Natural killer cell treated with Interleukin-12 subunit alpha and Interleukin-12 subunit beta and Interleukin-15 and Interleukin-18, amount 100 ng/mL, for 72 hours (primary cell): ENCODE measurements around the gene MX2. TPM values are rescaled to one million over a fixed set of nuclear protein-coding genes. Genes with fewer than 3 reads are reported as not detected.
A peak's percentile ranks its signal among the peaks of the same experiment; 100 is the strongest.
"Not testable (repeated sequence)": the region's sequence is repeated elsewhere in the genome, so short reads cannot be mapped to it uniquely, and the experiment has no call there.

Experiments used
- ATAC-seq, 2 donors: fragments of 150-1000 bp; cut with Tn5 transposase in 1 of 2; sonication (Bioruptor Pico), chemical (Tn5 transposase) in 1 of 2; 2 replicates each; pipeline ENCODE4 v1.10.0; 2021
- DNase-seq: peaks from one replicate; pipeline ENCODE4 v3.0.0; 2022; ENCODE audit warnings: low spot score
- H3K27ac Mint-ChIP-seq, 2 donors: 1 replicate in 1 of 2; 2 replicates in 1 of 2; pipeline ENCODE4 v1.8.0; 2022; ENCODE audit warnings: mixed read lengths in 2 of 2, mild to moderate bottlenecking in 1 of 2, moderate library complexity in 1 of 2
- H3K27me3 Mint-ChIP-seq, 2 donors: 1 replicate in 1 of 2; 2 replicates in 1 of 2; pipeline ENCODE4 v1.8.0; 2022; ENCODE audit warnings: mixed read lengths in 2 of 2
- H3K36me3 Mint-ChIP-seq: one replicate; pipeline ENCODE4 v1.8.0; 2022; ENCODE audit warnings: mixed read lengths
- H3K4me1 Mint-ChIP-seq, 2 donors: 1 replicate in 1 of 2; 2 replicates in 1 of 2; pipeline ENCODE4 v1.8.0; 2022; ENCODE audit warnings: low read depth in 2 of 2, mixed read lengths in 2 of 2, mild to moderate bottlenecking in 1 of 2
- H3K4me3 Mint-ChIP-seq: one replicate; pipeline ENCODE4 v1.8.0; 2022; ENCODE audit warnings: mixed read lengths
- H3K9me3 Mint-ChIP-seq: 2 replicates; pipeline ENCODE4 v1.8.0; 2022; ENCODE audit warnings: mixed read lengths
- total RNA-seq, 2 donors: library from RNA; stranded (reverse); gene quantifications; one replicate each; pipeline ENCODE4 v1.2.3, GENCODE V29; 2022

The MX2 gene
- total RNA-seq, 2 donors from 2014 or later, result 7.9 to 14.1 TPM

DNA sequence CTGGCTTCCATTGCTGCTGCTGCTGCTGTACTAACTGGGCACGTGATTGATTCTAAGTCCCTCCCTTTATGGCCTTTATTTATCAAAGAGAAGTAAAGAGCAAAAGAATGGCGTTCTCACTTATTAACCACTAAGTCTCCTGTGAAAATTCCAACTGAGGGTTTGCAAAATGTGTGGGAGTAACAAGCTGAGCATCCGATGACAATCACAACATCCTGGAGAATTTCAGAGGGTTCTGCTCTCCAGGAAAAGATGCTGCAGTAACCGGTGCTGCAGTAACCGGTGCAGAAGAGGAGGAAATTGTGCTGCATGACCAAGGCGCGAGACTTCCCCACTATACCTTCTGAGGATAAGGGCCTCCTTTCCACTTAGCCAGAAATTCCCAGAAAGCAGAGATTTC is 12.7 kb upstream of the MX2 start:
- no peak for DNase-seq
- Mint-ChIP-seq H3K4me1 (no peaks in the 10 kb centered on the region), H3K4me3 (no peak overlapping the region), H3K36me3 (no peaks in the 10 kb centered on the region), H3K9me3 (no peaks in the 10 kb centered on the region), H3K27ac (no peak overlapping the region), H3K27me3 (peaks cover 16 to 22% of the 10 kb centered on the region in 2 donors)
- no peak for ATAC-seq

GRCh38 chr21:41349619-41350390 is 12.0 kb upstream of the MX2 start:
- Mint-ChIP-seq H3K36me3 (no peaks in the 10 kb centered on the region), H3K4me3 (no peak overlapping the region), H3K27me3 (peaks cover 19 to 22% of the 10 kb centered on the region in 2 donors), H3K4me1 (no peaks in the 10 kb centered on the region), H3K27ac (no peak overlapping the region), H3K9me3 (no peaks in the 10 kb centered on the region)
- DNase-seq (no peak), ATAC-seq (peak; percentile 27 to 32)

GRCh38 chr21:41350436-41351155 is 11.2 kb upstream of the MX2 start:
- Mint-ChIP-seq H3K9me3 (no peaks in the 10 kb centered on the region), H3K27ac (no peak overlapping the region), H3K4me3 (no peak overlapping the region), H3K36me3 (no peaks in the 10 kb centered on the region), H3K27me3 (peaks cover 17 to 22% of the 10 kb centered on the region in 2 donors), H3K4me1 (no peaks in the 10 kb centered on the region)
- ATAC-seq, result no peak
- no peak for DNase-seq

DNA sequence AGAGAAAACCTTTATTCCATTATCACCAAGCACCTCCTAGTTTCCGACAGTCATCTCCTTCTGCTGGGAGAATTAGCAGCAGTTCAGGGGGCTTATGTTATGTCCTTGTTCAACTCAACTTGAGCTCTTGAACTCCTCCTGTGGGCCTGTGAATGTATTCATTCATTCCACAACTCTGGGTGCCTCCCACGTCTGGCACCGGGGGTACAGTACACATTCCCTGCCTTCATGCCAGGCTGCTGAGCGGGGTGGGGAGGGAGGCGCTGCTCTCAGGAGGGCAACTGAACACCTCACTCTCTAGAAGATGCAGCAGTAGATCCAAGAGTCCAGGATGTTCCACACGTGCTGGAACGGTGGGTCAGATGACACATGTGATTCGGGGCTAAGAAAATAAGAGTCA is 4.3 kb upstream of the MX2 start:
- ATAC-seq (no peak), DNase-seq (no peak)
- Mint-ChIP-seq H3K27ac (no peak overlapping the region), H3K36me3 (no peaks in the 10 kb centered on the region), H3K9me3 (no peaks in the 10 kb centered on the region), H3K27me3 (peaks cover 0 to 6% of the 10 kb centered on the region in 2 donors), H3K4me3 (no peak overlapping the region), H3K4me1 (peaks cover 10 to 11% of the 10 kb centered on the region in 2 donors)

- H3K27me3 Mint-ChIP-seq, result peaks cover 0 to 6% of the 10 kb centered on the region in 2 donors
- no peak overlapping the region for H3K4me3 Mint-ChIP-seq
- H3K36me3 Mint-ChIP-seq, result no peaks in the 10 kb centered on the region
- H3K4me1 Mint-ChIP-seq, result peaks cover 17 to 21% of the 10 kb centered on the region in 2 donors
- H3K27ac Mint-ChIP-seq, result no peak overlapping the region
- ATAC-seq (no peak), DNase-seq (no peak)
- no peaks in the 10 kb centered on the region for H3K9me3 Mint-ChIP-seq
Observed at GRCh38 chr21:41358193-41359166, 3.3 kb upstream of the MX2 start.

DNA sequence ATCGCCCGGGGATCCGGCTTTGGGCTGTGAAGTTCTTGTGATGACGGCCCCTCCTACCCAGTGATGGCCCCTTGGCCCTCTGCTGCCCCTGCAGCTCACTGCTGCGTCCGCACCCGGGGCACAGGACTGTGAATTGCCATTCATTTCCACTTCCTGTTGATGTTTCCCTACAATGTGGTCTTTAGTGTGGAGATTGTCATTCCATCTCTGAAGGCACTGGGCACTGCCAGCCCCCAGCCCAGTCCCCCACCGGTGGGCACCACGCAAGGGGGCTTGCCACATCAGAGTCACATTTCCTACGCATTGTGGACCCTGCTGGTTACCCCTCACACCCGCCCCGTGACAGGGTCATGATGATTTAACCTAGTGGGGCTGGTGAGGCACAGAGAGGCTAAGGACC is 2.5 kb upstream of the MX2 start:
- no peaks in the 10 kb centered on the region for H3K36me3 Mint-ChIP-seq
- DNase-seq, result no peak
- peaks cover 17 to 26% of the 10 kb centered on the region in 2 donors for H3K4me1 Mint-ChIP-seq
- H3K27me3 Mint-ChIP-seq, result peaks cover 0 to 4% of the 10 kb centered on the region in 2 donors
- H3K27ac Mint-ChIP-seq, result no peak overlapping the region
- no peaks in the 10 kb centered on the region for H3K9me3 Mint-ChIP-seq
- no peak for ATAC-seq
- no peak overlapping the region for H3K4me3 Mint-ChIP-seq

GRCh38 chr21:41359754-41360071 is 2.1 kb upstream of the MX2 start:
- not testable (repeated sequence) for H3K4me3 Mint-ChIP-seq, H3K27ac Mint-ChIP-seq, H3K36me3 Mint-ChIP-seq, DNase-seq, H3K27me3 Mint-ChIP-seq, ATAC-seq, H3K9me3 Mint-ChIP-seq
- peaks cover 17 to 26% of the 10 kb centered on the region in 2 donors for H3K4me1 Mint-ChIP-seq

DNA sequence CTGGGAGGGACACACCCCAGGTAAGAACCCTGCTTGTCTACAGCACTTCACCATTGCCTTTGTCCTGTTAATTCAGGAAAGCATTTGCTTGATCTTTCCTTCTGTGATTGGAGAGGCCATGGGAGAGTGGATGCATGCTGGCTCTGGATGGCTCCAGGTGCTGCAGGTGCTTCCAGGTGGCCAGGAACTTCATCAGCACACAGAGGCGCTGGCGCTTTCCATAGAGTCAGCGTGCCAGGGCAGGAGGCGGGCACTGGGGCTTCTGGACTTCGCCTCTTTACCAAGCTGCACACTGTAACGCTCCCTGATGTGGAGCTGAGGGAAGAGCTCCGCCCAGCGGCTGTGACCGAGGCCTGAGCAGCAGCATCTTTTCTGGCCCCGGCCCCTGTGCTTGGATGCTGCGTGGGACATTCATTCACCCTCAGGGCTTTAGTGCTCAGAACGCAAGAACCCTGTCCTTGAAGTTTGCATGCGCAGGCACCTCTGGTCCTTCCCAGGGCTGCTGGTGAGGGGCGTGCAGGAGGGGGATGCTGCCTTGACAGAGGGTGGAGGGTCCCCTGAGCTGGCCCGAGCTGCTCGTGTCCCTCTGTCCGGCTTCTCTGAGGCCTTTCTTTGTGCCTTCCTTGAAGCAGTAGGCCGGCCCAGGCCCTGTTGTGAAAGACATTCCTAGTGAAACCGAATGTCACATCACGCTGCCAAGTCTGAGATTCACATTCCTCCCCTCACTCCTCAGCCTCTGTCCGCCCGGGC is 1.6 kb upstream of the MX2 start:
- peaks cover 0 to 2% of the 10 kb centered on the region in 2 donors for H3K27me3 Mint-ChIP-seq
- H3K27ac Mint-ChIP-seq, result no peak overlapping the region
- DNase-seq (no peak), ATAC-seq (no peak)
- H3K4me1 Mint-ChIP-seq, result peaks cover 18 to 26% of the 10 kb centered on the region in 2 donors
- H3K9me3 Mint-ChIP-seq, result no peaks in the 10 kb centered on the region
- no peak overlapping the region for H3K4me3 Mint-ChIP-seq
- H3K36me3 Mint-ChIP-seq, result no peaks in the 10 kb centered on the region

DNA sequence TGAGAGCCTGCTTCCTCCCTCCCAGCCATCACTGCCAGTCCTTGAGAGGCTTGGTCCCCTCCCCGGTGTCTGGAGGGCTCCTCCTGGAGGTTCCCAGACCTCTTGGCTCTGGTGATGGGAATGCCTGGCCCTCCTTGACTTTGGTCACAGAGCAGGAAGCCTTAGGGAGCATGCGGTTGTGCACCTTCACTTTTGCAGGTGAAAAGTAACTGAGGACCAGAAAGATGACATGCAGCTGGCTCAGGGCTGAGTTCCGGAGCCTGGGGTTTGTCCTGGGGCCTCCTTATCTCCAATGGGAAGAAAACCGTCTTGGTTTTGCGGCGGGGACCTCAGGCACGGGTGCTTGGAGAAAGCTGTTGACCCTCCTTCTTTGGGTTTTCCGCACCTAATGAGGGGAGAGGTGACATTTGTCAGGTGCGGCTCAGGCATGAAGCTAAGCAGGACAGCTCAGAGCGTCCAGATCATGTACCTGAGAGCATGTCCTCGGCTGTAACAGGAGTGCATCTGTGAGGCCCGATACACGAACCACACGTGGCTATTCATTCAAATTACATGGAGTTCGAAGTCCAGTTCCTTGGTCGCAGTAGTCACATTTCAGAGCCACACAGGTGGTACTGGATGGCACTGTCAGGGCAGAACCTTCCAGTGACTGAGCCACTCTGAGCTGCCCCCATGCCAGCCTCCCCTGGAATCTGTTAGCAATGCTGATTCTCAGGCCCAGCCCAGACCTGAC is 608 bp upstream of the MX2 start:
- no peaks in the 10 kb centered on the region for H3K9me3 Mint-ChIP-seq
- ATAC-seq (no peak), DNase-seq (no peak)
- H3K36me3 Mint-ChIP-seq, result no peaks in the 10 kb centered on the region
- H3K27ac Mint-ChIP-seq, result peak overlapping the region; percentile 93 to 98
- H3K4me3 Mint-ChIP-seq, result peak overlapping the region; percentile 94
- peaks cover 19 to 26% of the 10 kb centered on the region in 2 donors for H3K4me1 Mint-ChIP-seq
- H3K27me3 Mint-ChIP-seq, result no peaks in the 10 kb centered on the region

DNA sequence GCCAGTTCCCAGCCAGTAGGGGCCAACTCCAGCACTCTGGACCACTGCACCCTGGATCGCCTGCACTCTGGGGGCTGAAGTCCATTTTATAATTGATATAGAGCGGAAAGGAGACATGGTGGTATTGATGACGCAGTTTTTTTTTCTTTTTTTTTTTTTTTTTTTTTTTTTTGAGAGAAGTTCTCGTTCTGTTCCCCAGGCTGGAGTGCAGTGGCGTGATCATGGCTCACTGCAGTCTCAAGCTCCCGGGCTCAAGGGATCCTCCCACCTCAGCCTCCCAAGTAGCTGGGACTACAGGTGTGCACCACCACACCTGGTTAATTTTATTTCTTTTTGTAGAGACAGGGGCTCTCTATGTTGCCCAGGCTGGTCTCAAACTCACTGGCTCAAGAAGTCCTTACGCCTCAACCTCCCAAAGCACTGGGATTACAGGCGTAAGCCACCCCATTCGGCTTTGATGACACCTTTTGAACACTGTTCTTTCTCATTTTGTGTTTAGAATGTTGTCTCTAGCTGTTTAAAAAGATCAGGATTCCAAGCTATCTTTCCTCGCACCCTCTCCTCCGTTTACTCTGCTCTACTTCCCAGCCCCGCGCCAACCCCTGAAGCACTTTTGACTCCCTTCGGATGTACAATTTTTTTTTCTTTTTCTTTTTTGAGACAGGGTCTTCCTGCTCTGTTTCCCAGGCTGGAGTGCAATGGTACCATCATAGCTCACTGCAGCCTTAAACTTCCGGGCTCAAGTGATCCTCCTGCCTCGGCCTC is 960 bp downstream of the MX2 start:
- Mint-ChIP-seq H3K4me3 (peak overlapping the region; percentile 94), H3K27me3 (no peaks in the 10 kb centered on the region), H3K36me3 (no peaks in the 10 kb centered on the region), H3K4me1 (peaks cover 19 to 29% of the 10 kb centered on the region in 2 donors), H3K9me3 (no peaks in the 10 kb centered on the region), H3K27ac (peak overlapping the region; percentile 93 to 98)
- DNase-seq (no peak), ATAC-seq (no peak)

- ATAC-seq (no peak), DNase-seq (no peak)
- H3K9me3 Mint-ChIP-seq, result no peaks in the 10 kb centered on the region
- H3K27ac Mint-ChIP-seq, result peak overlapping the region; percentile 93 to 98
- H3K4me3 Mint-ChIP-seq, result peak overlapping the region; percentile 94
- no peaks in the 10 kb centered on the region for H3K27me3 Mint-ChIP-seq
- H3K4me1 Mint-ChIP-seq, result peaks cover 22 to 32% of the 10 kb centered on the region in 2 donors
- H3K36me3 Mint-ChIP-seq, result no peaks in the 10 kb centered on the region
Observed at GRCh38 chr21:41363370-41364270, 1.8 kb downstream of the MX2 start.
